HepG2 (cell line): ENCODE results near the gene PAQR7. TPM values are rescaled to one million over a fixed set of nuclear protein-coding genes. Genes with fewer than 3 reads are reported as not detected.
A peak's percentile ranks its signal among the peaks of the same experiment; 100 is the strongest.

Experiments
- E2F5 ChIP-seq: sonication (generic); formaldehyde crosslinking; conservative IDR thresholded peaks from 2 replicates; pipeline ENCODE4 v1.4.0; 2020; ENCODE audit warnings: missing genetic modification reagents
- EHMT2 ChIP-seq: fragments of 200-600 bp; sonication (generic); IDR thresholded peaks from 2 replicates; pipeline ENCODE4 v1.7.0; 2017; ENCODE audit warnings: antibody characterized with exemption, low read depth, low read length, borderline replicate concordance
- GMEB2 ChIP-seq: IDR thresholded peaks from 2 replicates; pipeline ENCODE4 v1.6.1; 2016; ENCODE audit warnings: missing biosample characterization, missing genetic modification reagents, low read depth
- HIC2 ChIP-seq: sonication (generic); formaldehyde crosslinking; IDR thresholded peaks from 2 replicates; pipeline ENCODE4 v1.9.0; 2022; ENCODE audit warnings: low read depth, missing genetic modification reagents
- ISX ChIP-seq: sonication (generic); formaldehyde crosslinking; conservative IDR thresholded peaks from 2 replicates; pipeline ENCODE4 v1.5.0; 2020; ENCODE audit warnings: missing genetic modification reagents
- KDM2A ChIP-seq: sonication (generic); formaldehyde crosslinking; IDR thresholded peaks from 2 replicates; pipeline ENCODE4 v1.4.0; 2020; ENCODE audit warnings: low read depth, missing genetic modification reagents, borderline replicate concordance
- MIER2 ChIP-seq: IDR thresholded peaks from 2 replicates; pipeline ENCODE4 v1.6.1; 2016; ENCODE audit warnings: missing biosample characterization, missing genetic modification reagents
- PPARG ChIP-seq: conservative IDR thresholded peaks from 2 replicates; pipeline ENCODE4 v1.6.1; 2016; ENCODE audit warnings: missing biosample characterization, missing genetic modification reagents
- RAD21 ChIP-seq: fragments of 450-650 bp; formaldehyde crosslinking; IDR thresholded peaks from 2 replicates; pipeline ENCODE4 v1.5.0; 2020; ENCODE audit warnings: mild to moderate bottlenecking
- REST ChIP-seq, 2 experiments: IDR thresholded peaks; 2 replicates each; pipeline ENCODE4 v1.6.1; 2011 to 2012; ENCODE audit warnings: low read length in 2 of 2, borderline replicate concordance in 1 of 2, low read depth in 1 of 2, mild to moderate bottlenecking in 1 of 2, moderate library complexity in 1 of 2
- SKIL ChIP-seq: sonication (generic); formaldehyde crosslinking; IDR thresholded peaks from 2 replicates; pipeline ENCODE4 v1.8.0; 2022; ENCODE audit warnings: missing genetic modification reagents, mild to moderate bottlenecking, moderate library complexity, borderline replicate concordance
- SRF ChIP-seq: IDR thresholded peaks from 2 replicates; pipeline ENCODE4 v1.6.1; 2011; ENCODE audit warnings: mild to moderate bottlenecking, low read depth, low read length, moderate library complexity
- SRSF4 ChIP-seq: fragments of 200-400 bp; formaldehyde crosslinking; IDR thresholded peaks from one replicate; pipeline ENCODE4 v1.6.1; 2018; ENCODE audit warnings: mild to moderate bottlenecking, low read depth, low read length, moderate library complexity; ENCODE audit not compliant: poor library complexity, severe bottlenecking
- TCF7L2 ChIP-seq: IDR thresholded peaks from 2 replicates; pipeline ENCODE4 v1.6.1; 2011; ENCODE audit warnings: mild to moderate bottlenecking, low read depth, low read length, moderate library complexity
- ZBTB8A ChIP-seq: sonication (generic); formaldehyde crosslinking; IDR thresholded peaks from 2 replicates; pipeline ENCODE4 v1.4.0; 2020; ENCODE audit warnings: mild to moderate bottlenecking, low read depth, missing genetic modification reagents, borderline replicate concordance
- ZNF460 ChIP-seq: sonication (generic); formaldehyde crosslinking; IDR thresholded peaks from 2 replicates; pipeline ENCODE4 v1.5.1; 2020; ENCODE audit warnings: missing genetic modification reagents, mild to moderate bottlenecking, borderline replicate concordance
- polyA plus RNA-seq, 8 experiments: library from polyadenylated mRNA; depleted of rRNA in 3 of 8; stranded (reverse) in 7 of 8; unstranded in 1 of 8; fragments of >200 nt; fragmentation: Illumina TruSeq in 4 of 8; extraction: Trizol in 4 of 8; gene quantifications; 2 replicates each; pipeline versions ENCODE4 v1.2.1 to v1.2.3, GENCODE V29; 2011 to 2016; ENCODE audit warnings: low read depth in 4 of 8, missing spikeins in 1 of 8, mixed read lengths in 1 of 8; ENCODE audit not compliant: insufficient read depth in 1 of 8
- total RNA-seq, 5 experiments: library from RNA; depleted of rRNA; stranded (reverse); fragments of >200 nt; fragmentation: Illumina TruSeq; extraction: Trizol; gene quantifications; 2 replicates each; pipeline ENCODE4 v1.2.3, GENCODE V29; 2016; ENCODE audit warnings: low read depth in 1 of 5

Gene PAQR7
- total and polyA plus RNA-seq, 2 of the 13 experiments (the other 11 are each of a cell fraction or from before 2014, with no cell fraction given): 13.2 to 16.6 TPM

GRCh38 chr1:25905680-25906643, 30.5 kb upstream of the PAQR7 start, which contains the start of gene STMN1 (continued):
- TF ChIP-seq EHMT2 (no peak), SKIL (CRISPR knock-in tag) (no peak), PPARG (CRISPR knock-in tag) (no peak), ISX (CRISPR knock-in tag) (no peak), KDM2A (CRISPR knock-in tag) (no peak; the same call in 1 of the 2 replicates), ZBTB8A (CRISPR knock-in tag) (peak; percentile 43; the same call in 1 of the 2 replicates), GMEB2 (no peak), REST (IDR thresholded peaks at IDR 0.05; ENCODE audit: borderline replicate concordance in 1 of 2, low read depth in 1 of 2, low read length in 2 of 2) (no peak), HIC2 (no peak), MIER2 (CRISPR knock-in tag) (no peak), SRSF4 (no peak), SRF (no peak), ZNF460 (CRISPR knock-in tag) (no peak), RAD21 (CRISPR knock-in tag) (no peak), TCF7L2 (no peak), E2F5 (CRISPR knock-in tag) (0 out of 2 replicates have a peak, but pooled peaks have one; percentile 58)
